H9 (cell line): ENCODE data around the gene ABCA1. TPM values are rescaled to one million over a fixed set of nuclear protein-coding genes. Genes with fewer than 3 reads are reported as not detected.

Experiments used
- DNase-seq: peaks from one replicate; pipeline ENCODE4 v3.0.0-alpha.2; 2017
- H2AFZ ChIP-seq: one replicate; pipeline ENCODE4 v1.6.1; 2013; ENCODE audit warnings: mild to moderate bottlenecking, low read length, control low read depth, moderate library complexity
- H2AK5ac ChIP-seq: 2 replicates; pipeline ENCODE4 v1.6.1; 2013; ENCODE audit warnings: low read length, control low read depth, mixed read lengths; ENCODE audit not compliant: insufficient read length
- H2BK120ac ChIP-seq: one replicate; pipeline ENCODE4 v1.6.1; 2013; ENCODE audit warnings: low read depth, mild to moderate bottlenecking, low read length, control low read depth, inconsistent platforms; ENCODE audit not compliant: poor library complexity, severe bottlenecking
- H2BK12ac ChIP-seq: 2 replicates; pipeline ENCODE4 v1.6.1; 2013; ENCODE audit warnings: low read length, control low read depth, mixed read lengths, low read depth; ENCODE audit not compliant: insufficient read length
- H2BK15ac ChIP-seq: 2 replicates; pipeline ENCODE4 v1.6.1; 2013; ENCODE audit warnings: low read depth, low read length, control low read depth
- H2BK20ac ChIP-seq: one replicate; pipeline ENCODE4 v1.6.1; 2013; ENCODE audit warnings: low read depth, mild to moderate bottlenecking, low read length, control low read depth, inconsistent platforms; ENCODE audit not compliant: poor library complexity, severe bottlenecking
- H2BK5ac ChIP-seq: 2 replicates; pipeline ENCODE4 v1.6.1; 2013; ENCODE audit warnings: low read length, control low read depth, mixed read lengths; ENCODE audit not compliant: insufficient read length
- H3K14ac ChIP-seq: 2 replicates; pipeline ENCODE4 v1.6.1; 2013; ENCODE audit warnings: low read length, control low read depth; ENCODE audit not compliant: insufficient read depth
- H3K18ac ChIP-seq: 2 replicates; pipeline ENCODE4 v1.6.1; 2013; ENCODE audit warnings: low read depth, mild to moderate bottlenecking, mixed read lengths, low read length, control low read depth; ENCODE audit not compliant: insufficient read length
- H3K23ac ChIP-seq: 2 replicates; pipeline ENCODE4 v1.6.1; 2013; ENCODE audit warnings: low read length, control low read depth, mixed read lengths, low read depth; ENCODE audit not compliant: insufficient read length
- H3K23me2 ChIP-seq: 2 replicates; pipeline ENCODE4 v1.6.1; 2013; ENCODE audit warnings: low read depth, mild to moderate bottlenecking, mixed read lengths, low read length, control low read depth; ENCODE audit not compliant: insufficient read length, poor library complexity, severe bottlenecking
- H3K27ac ChIP-seq: 2 replicates; pipeline ENCODE4 v1.5.1; 2013; ENCODE audit warnings: low read length, control low read depth, mixed read lengths, low read depth; ENCODE audit not compliant: insufficient read length
- H3K27me3 ChIP-seq: 2 replicates; pipeline ENCODE4 v1.6.1; 2013; ENCODE audit warnings: low read length, control low read depth, inconsistent platforms; ENCODE audit not compliant: insufficient read depth
- H3K4ac ChIP-seq: 2 replicates; pipeline ENCODE4 v1.6.1; 2013; ENCODE audit warnings: low read depth, mild to moderate bottlenecking, control low read depth, inconsistent platforms, low read length, moderate library complexity
- H3K4me1 ChIP-seq: 2 replicates; pipeline ENCODE4 v1.6.1; 2013; ENCODE audit warnings: low read length, control low read depth, inconsistent platforms; ENCODE audit not compliant: insufficient read depth
- H3K4me2 ChIP-seq: 2 replicates; pipeline ENCODE4 v1.6.1; 2013; ENCODE audit warnings: low read length, control low read depth, mixed read lengths; ENCODE audit not compliant: insufficient read length, insufficient read depth
- H3K56ac ChIP-seq: 2 replicates; pipeline ENCODE4 v1.6.1; 2013; ENCODE audit warnings: low read depth, mild to moderate bottlenecking, mixed read lengths, low read length, control low read depth; ENCODE audit not compliant: insufficient read length
- H3K79me1 ChIP-seq: 2 replicates; pipeline ENCODE4 v1.6.1; 2013; ENCODE audit warnings: low read depth, mild to moderate bottlenecking, moderate library complexity, low read length, control low read depth, inconsistent platforms; ENCODE audit not compliant: insufficient read depth, poor library complexity, severe bottlenecking
- H3K79me2 ChIP-seq: 2 replicates; pipeline ENCODE4 v1.6.1; 2013; ENCODE audit warnings: low read length, control low read depth, inconsistent platforms; ENCODE audit not compliant: insufficient read depth
- H3K9ac ChIP-seq: 2 replicates; pipeline ENCODE4 v1.6.1; 2013; ENCODE audit warnings: low read length, control low read depth, mixed read lengths; ENCODE audit not compliant: insufficient read length; ENCODE audit errors: extremely low read depth
- H3K9me3 ChIP-seq: one replicate; pipeline ENCODE4 v1.6.1; 2013; ENCODE audit warnings: low read depth, low read length, inconsistent platforms; ENCODE audit not compliant: control insufficient read depth
- H3T11ph ChIP-seq: one replicate; pipeline ENCODE4 v1.6.1; 2013; ENCODE audit warnings: mild to moderate bottlenecking, low read length, control low read depth, inconsistent platforms
- H4K20me1 ChIP-seq: one replicate; pipeline ENCODE4 v1.6.1; 2013; ENCODE audit not compliant: control insufficient read depth, insufficient read length, insufficient read depth
- H4K5ac ChIP-seq: 2 replicates; pipeline ENCODE4 v1.6.1; 2013; ENCODE audit warnings: low read depth, mild to moderate bottlenecking, mixed read lengths, low read length, control low read depth; ENCODE audit not compliant: insufficient read length
- H4K8ac ChIP-seq: replicated peaks from 2 replicates; pipeline ENCODE4 v1.6.1; 2013; ENCODE audit warnings: low read length, control low read depth, mixed read lengths, low read depth; ENCODE audit not compliant: insufficient read length
- H4K91ac ChIP-seq: 2 replicates; pipeline ENCODE4 v1.6.1; 2013; ENCODE audit warnings: low read depth, mild to moderate bottlenecking, moderate library complexity, mixed read lengths, low read length, control low read depth; ENCODE audit not compliant: insufficient read length
- H3K27ac Mint-ChIP-seq, 3 experiments: 2 replicates in 2 of 3; 3 replicates in 1 of 3; pipeline ENCODE4 v1.8.0; 2020 to 2021; ENCODE audit warnings: mixed read lengths in 3 of 3, mild to moderate bottlenecking in 1 of 3, moderate library complexity in 1 of 3
- H3K27me3 Mint-ChIP-seq: 2 replicates; pipeline ENCODE4 v1.8.0; 2021; ENCODE audit warnings: low read depth, mild to moderate bottlenecking, moderate library complexity, mixed read lengths
- H3K36me3 Mint-ChIP-seq, 3 experiments: 2 replicates in 2 of 3; 3 replicates in 1 of 3; pipeline ENCODE4 v1.8.0; 2020 to 2021; ENCODE audit warnings: low read depth in 3 of 3, mixed read lengths in 3 of 3; ENCODE audit not compliant: insufficient read depth in 1 of 3
- H3K4me1 Mint-ChIP-seq, 2 experiments: 2 replicates each; pipeline ENCODE4 v1.8.0; 2020; ENCODE audit warnings: mixed read lengths in 2 of 2
- H3K4me3 Mint-ChIP-seq, 2 experiments: 2 replicates in 1 of 2; 3 replicates in 1 of 2; pipeline ENCODE4 v1.8.0; 2020 to 2021; ENCODE audit warnings: mild to moderate bottlenecking in 2 of 2, mixed read lengths in 2 of 2, moderate library complexity in 1 of 2
- H3K9me3 Mint-ChIP-seq, 2 experiments: 2 replicates in 1 of 2; 3 replicates in 1 of 2; pipeline ENCODE4 v1.8.0; 2020; ENCODE audit warnings: mild to moderate bottlenecking in 2 of 2, mixed read lengths in 2 of 2, moderate library complexity in 1 of 2
- CTCF ChIP-seq: fragments of 200-600 bp; sonication (generic); conservative IDR thresholded peaks from 3 replicates; pipeline ENCODE4 v1.8.0; 2021; ENCODE audit warnings: antibody characterized with exemption, mild to moderate bottlenecking
- WGBS: extraction: QIAGEN DNeasy Blood & Tissue Kit; methylation state at CpG from one replicate; pipeline ENCODE4 v1.1.7; 2013; ENCODE audit warnings: missing lambda C conversion rate, low lambda C conversion rate, mixed read lengths; ENCODE audit not compliant: insufficient read length; ENCODE audit errors: extremely low coverage; 5-methylcytosine and 5-hydroxymethylcytosine counted together
- total RNA-seq: library from RNA; stranded (reverse); gene quantifications from 2 replicates; pipeline ENCODE4 v1.2.1, GENCODE V29; 2021

The ABCA1 gene
- total RNA-seq, 1 experiment from 2014 or later: 16.6 TPM

GRCh38 chr9:104914466-104914865 is 13.5 kb downstream of the ABCA1 start:
- H3K4me2 ChIP-seq: no peak overlapping the region
- no peak overlapping the region for H4K5ac ChIP-seq
- H4K8ac ChIP-seq: no peak overlapping the region
- no peak overlapping the region for H3K4ac ChIP-seq
- no peak overlapping the region for H2BK120ac ChIP-seq
- no peak overlapping the region for H2AFZ ChIP-seq
- H3K27ac Mint-ChIP-seq: peak overlapping the region in 1 of 3 experiments; percentile 29; a peak in 1 of 7 replicates
- H3K14ac ChIP-seq: no peak overlapping the region
- H2BK20ac ChIP-seq: no peak overlapping the region
- H2BK15ac ChIP-seq: no peak overlapping the region
- no peaks in the 10 kb centered on the region for H3K27me3 Mint-ChIP-seq
- TF ChIP-seq CTCF: no peak
- DNase-seq: no peak
- no peak overlapping the region for H3K9ac ChIP-seq
- no peaks in the 10 kb centered on the region for H3K27me3 ChIP-seq
- no peak overlapping the region for H4K91ac ChIP-seq
- no peak overlapping the region for H3K4me3 Mint-ChIP-seq
- H3K23ac ChIP-seq: no peak overlapping the region
- H2BK5ac ChIP-seq: no peak overlapping the region
- H3T11ph ChIP-seq: no peak overlapping the region
- H4K20me1 ChIP-seq: no peaks in the 10 kb centered on the region
- H3K23me2 ChIP-seq: no peaks in the 10 kb centered on the region
- H3K79me2 ChIP-seq: no peaks in the 10 kb centered on the region
- H3K9me3 ChIP-seq: no peaks in the 10 kb centered on the region
- no peak overlapping the region for H2BK12ac ChIP-seq
- H3K4me1 Mint-ChIP-seq: peaks cover 14 to 26% of the 10 kb centered on the region in 2 experiments
- no peaks in the 10 kb centered on the region for H3K9me3 Mint-ChIP-seq
- WGBS: no CpG with 5 or more reads among the region's 3 CpGs
- no peak overlapping the region for H3K27ac ChIP-seq
- H3K79me1 ChIP-seq: no peaks in the 10 kb centered on the region
- no peaks in the 10 kb centered on the region; a peak in 1 of 7 replicates for H3K36me3 Mint-ChIP-seq
- no peak overlapping the region for H2AK5ac ChIP-seq
- no peaks in the 10 kb centered on the region for H3K4me1 ChIP-seq
- no peak overlapping the region for H3K56ac ChIP-seq
- H3K18ac ChIP-seq: no peak overlapping the region
